HG02798 (cell line): ENCODE measurements around the gene FAM50B.

Experiments used
- ATAC-seq: cut with Tn5 transposase; IDR thresholded peaks from one replicate; pipeline ENCODE4 v1.9.1; 2021; ENCODE audit warnings: mild to moderate bottlenecking; ENCODE audit not compliant: unreplicated experiment, poor library complexity

FAM50B gene

GRCh38 chr6:3888153-3888957 lies 39.2 kb downstream of the FAM50B start:
- no peak for ATAC-seq

GRCh38 chr6:3890047-3890446 lies 40.9 kb downstream of the FAM50B start:
- ATAC-seq = no peak

GRCh38 chr6:3891883-3892282 lies 42.7 kb downstream of the FAM50B start:
- no peak for ATAC-seq

GRCh38 chr6:3892603-3893002 lies 43.4 kb downstream of the FAM50B start:
- ATAC-seq = no peak

- no peak for ATAC-seq
Measured at GRCh38 chr6:3893487-3893886, 44.3 kb downstream of the FAM50B start.

- ATAC-seq = no peak
Measured at GRCh38 chr6:3893917-3894316, 44.7 kb downstream of the FAM50B start.

GRCh38 chr6:3894590-3895311 lies 45.6 kb downstream of the FAM50B start:
- ATAC-seq = no peak

- ATAC-seq = no peak
Measured at GRCh38 chr6:3895312-3895653, 46.1 kb downstream of the FAM50B start.

- no peak for ATAC-seq
Measured at GRCh38 chr6:3895805-3896204, 46.6 kb downstream of the FAM50B start.

- ATAC-seq = no peak
Measured at GRCh38 chr6:3898265-3898994, 49.3 kb downstream of the FAM50B start.

- no peak for ATAC-seq
Measured at GRCh38 chr6:3899061-3899460, 49.9 kb downstream of the FAM50B start.

- ATAC-seq = no peak
Measured at GRCh38 chr6:3899970-3900439, 50.8 kb downstream of the FAM50B start.
